HepG2 (cell line): Measurements from ENCODE around the gene PTGES3. TPM values are rescaled to one million over a fixed set of nuclear protein-coding genes. Genes with fewer than 3 reads are reported as not detected.

Source experiments
- BRCA1 ChIP-seq: sonication (generic); formaldehyde crosslinking; IDR thresholded peaks from 2 replicates; pipeline ENCODE4 v1.4.0; 2020; ENCODE audit warnings: missing genetic modification reagents
- EZH2 ChIP-seq: conservative IDR thresholded peaks from 2 replicates; pipeline ENCODE4 v1.6.1; 2012; ENCODE audit warnings: mild to moderate bottlenecking, low read depth, low read length, moderate library complexity
- JDP2 ChIP-seq: sonication (generic); formaldehyde crosslinking; IDR thresholded peaks from 2 replicates; pipeline ENCODE4 v1.8.1; 2022; ENCODE audit warnings: missing genetic modification reagents, borderline replicate concordance
- KDM6A ChIP-seq: IDR thresholded peaks from 2 replicates; pipeline ENCODE4 v1.6.1; 2016; ENCODE audit warnings: low read depth
- KLF12 ChIP-seq: sonication (generic); formaldehyde crosslinking; IDR thresholded peaks from 2 replicates; pipeline ENCODE4 v1.4.0; 2020; ENCODE audit warnings: missing genetic modification reagents, borderline replicate concordance
- PHF8 ChIP-seq: sonication (generic); formaldehyde crosslinking; IDR thresholded peaks from 2 replicates; pipeline ENCODE4 v1.5.0; 2020; ENCODE audit warnings: missing genetic modification reagents
- SMAD9 ChIP-seq: sonication (generic); formaldehyde crosslinking; IDR thresholded peaks from 2 replicates; pipeline ENCODE4 v1.5.1; 2020; ENCODE audit warnings: mild to moderate bottlenecking, missing genetic modification reagents
- SRSF4 ChIP-seq: fragments of 200-400 bp; formaldehyde crosslinking; IDR thresholded peaks from one replicate; pipeline ENCODE4 v1.6.1; 2018; ENCODE audit warnings: mild to moderate bottlenecking, low read depth, low read length, moderate library complexity; ENCODE audit not compliant: poor library complexity, severe bottlenecking
- STAT5B ChIP-seq: sonication (generic); formaldehyde crosslinking; IDR thresholded peaks from 2 replicates; pipeline ENCODE4 v1.4.0; 2020; ENCODE audit warnings: missing genetic modification reagents
- SUZ12 ChIP-seq: fragments of 150-350 bp; IDR thresholded peaks from 2 replicates; pipeline ENCODE4 v1.6.1; 2014; ENCODE audit warnings: low read depth, low read length
- ZFP41 ChIP-seq: sonication (generic); formaldehyde crosslinking; IDR thresholded peaks from 2 replicates; pipeline ENCODE4 v1.4.0; 2020; ENCODE audit warnings: mild to moderate bottlenecking, missing genetic modification reagents, borderline replicate concordance
- ZMAT3 ChIP-seq: sonication (generic); formaldehyde crosslinking; conservative IDR thresholded peaks from 2 replicates; pipeline ENCODE4 v1.7.0; 2021; ENCODE audit warnings: missing genetic modification reagents
- ZNF124 ChIP-seq: sonication (generic); formaldehyde crosslinking; IDR thresholded peaks from 2 replicates; pipeline ENCODE4 v1.4.0; 2020; ENCODE audit warnings: missing genetic modification reagents
- ZNF558 ChIP-seq: sonication (generic); formaldehyde crosslinking; IDR thresholded peaks from 2 replicates; pipeline ENCODE4 v1.9.0; 2022; ENCODE audit warnings: mild to moderate bottlenecking, missing genetic modification reagents, borderline replicate concordance
- ZSCAN9 ChIP-seq: IDR thresholded peaks from 2 replicates; pipeline ENCODE4 v1.6.1; 2016; ENCODE audit warnings: borderline replicate concordance
- polyA plus RNA-seq, 8 experiments: library from polyadenylated mRNA; depleted of rRNA in 3 of 8; stranded (reverse) in 7 of 8; unstranded in 1 of 8; fragments of >200 nt; fragmentation: Illumina TruSeq in 4 of 8; extraction: Trizol in 4 of 8; gene quantifications; 2 replicates each; pipeline versions ENCODE4 v1.2.1 to v1.2.3, GENCODE V29; 2011 to 2016; ENCODE audit warnings: low read depth in 4 of 8, missing spikeins in 1 of 8, mixed read lengths in 1 of 8; ENCODE audit not compliant: insufficient read depth in 1 of 8
- total RNA-seq, 5 experiments: library from RNA; depleted of rRNA; stranded (reverse); fragments of >200 nt; fragmentation: Illumina TruSeq; extraction: Trizol; gene quantifications; 2 replicates each; pipeline ENCODE4 v1.2.3, GENCODE V29; 2016; ENCODE audit warnings: low read depth in 1 of 5
- TF ChIP-seq, protein P1 (sequence below), 2 experiments: sonication (generic) in 1 of 2; formaldehyde crosslinking in 1 of 2; IDR thresholded peaks; 2 replicates each; pipeline versions ENCODE4 v1.6.1 to v1.9.0; 2014 to 2022; ENCODE audit warnings: antibody characterized with exemption in 1 of 2, borderline replicate concordance in 1 of 2, inconsistent platforms in 1 of 2, low read depth in 1 of 2, missing genetic modification reagents in 1 of 2
- TF ChIP-seq, protein P2 (sequence below): sonication (generic); formaldehyde crosslinking; IDR thresholded peaks from 2 replicates; pipeline ENCODE4 v1.4.0; 2020; ENCODE audit warnings: mild to moderate bottlenecking, missing genetic modification reagents
- TF ChIP-seq, protein P3 (sequence below): IDR thresholded peaks from 2 replicates; pipeline ENCODE4 v1.6.1; 2016; ENCODE audit warnings: missing genetic modification reagents, missing compliant biosample characterization
- TF ChIP-seq, protein P4 (sequence below): sonication (generic); formaldehyde crosslinking; IDR thresholded peaks from 2 replicates; pipeline ENCODE4 v1.8.1; 2023; ENCODE audit warnings: mild to moderate bottlenecking, moderate library complexity, missing genetic modification reagents
- TF ChIP-seq, protein P5 (sequence below): sonication (generic); formaldehyde crosslinking; IDR thresholded peaks from 2 replicates; pipeline ENCODE4 v1.8.0; 2022; ENCODE audit warnings: mild to moderate bottlenecking, missing genetic modification reagents; ENCODE audit not compliant: insufficient replicate concordance

The PTGES3 gene
- total and polyA plus RNA-seq, 2 of the 13 experiments (the other 11 are each of a cell fraction or from before 2014, with no cell fraction given): 54.4 to 159 TPM

DNA sequence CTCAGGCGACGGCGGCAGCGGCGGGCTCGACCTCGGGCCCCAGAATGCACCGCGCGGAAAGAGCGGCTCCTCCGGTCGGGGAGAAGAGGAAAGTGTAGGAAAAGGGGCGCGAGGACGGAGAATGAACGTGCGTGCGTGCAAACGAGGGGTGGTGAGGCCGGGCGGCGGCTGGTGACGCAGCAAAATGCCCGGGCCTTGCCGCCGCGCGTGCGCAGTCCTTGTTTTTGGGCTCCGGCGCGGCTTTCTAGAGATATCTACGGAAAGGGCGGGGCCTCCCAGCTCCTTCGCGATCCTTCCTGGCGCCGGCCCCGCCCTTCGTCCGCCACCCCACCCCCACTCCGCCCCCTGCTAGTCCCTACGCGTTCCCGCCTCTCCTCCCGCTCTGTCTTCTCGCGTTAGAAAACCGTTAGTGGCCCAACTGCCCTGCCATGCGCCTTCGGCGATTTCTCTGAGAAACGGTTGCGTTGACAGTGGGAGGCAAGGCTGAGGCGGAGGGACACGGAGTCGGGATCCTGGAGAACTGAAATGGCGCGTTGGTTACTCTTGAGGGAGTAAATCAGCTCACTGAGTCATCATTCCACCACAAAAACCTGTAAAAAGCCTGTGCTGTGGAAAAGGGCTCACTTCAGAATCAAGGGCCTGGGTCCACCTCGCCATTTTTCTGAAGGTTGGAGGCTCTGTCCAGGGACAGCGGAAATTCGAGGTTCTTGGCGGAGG is at the start of gene PTGES3 (continued):
- TF ChIP-seq, protein P1, sequence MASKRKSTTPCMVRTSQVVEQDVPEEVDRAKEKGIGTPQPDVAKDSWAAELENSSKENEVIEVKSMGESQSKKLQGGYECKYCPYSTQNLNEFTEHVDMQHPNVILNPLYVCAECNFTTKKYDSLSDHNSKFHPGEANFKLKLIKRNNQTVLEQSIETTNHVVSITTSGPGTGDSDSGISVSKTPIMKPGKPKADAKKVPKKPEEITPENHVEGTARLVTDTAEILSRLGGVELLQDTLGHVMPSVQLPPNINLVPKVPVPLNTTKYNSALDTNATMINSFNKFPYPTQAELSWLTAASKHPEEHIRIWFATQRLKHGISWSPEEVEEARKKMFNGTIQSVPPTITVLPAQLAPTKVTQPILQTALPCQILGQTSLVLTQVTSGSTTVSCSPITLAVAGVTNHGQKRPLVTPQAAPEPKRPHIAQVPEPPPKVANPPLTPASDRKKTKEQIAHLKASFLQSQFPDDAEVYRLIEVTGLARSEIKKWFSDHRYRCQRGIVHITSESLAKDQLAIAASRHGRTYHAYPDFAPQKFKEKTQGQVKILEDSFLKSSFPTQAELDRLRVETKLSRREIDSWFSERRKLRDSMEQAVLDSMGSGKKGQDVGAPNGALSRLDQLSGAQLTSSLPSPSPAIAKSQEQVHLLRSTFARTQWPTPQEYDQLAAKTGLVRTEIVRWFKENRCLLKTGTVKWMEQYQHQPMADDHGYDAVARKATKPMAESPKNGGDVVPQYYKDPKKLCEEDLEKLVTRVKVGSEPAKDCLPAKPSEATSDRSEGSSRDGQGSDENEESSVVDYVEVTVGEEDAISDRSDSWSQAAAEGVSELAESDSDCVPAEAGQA (IDR thresholded peaks at IDR 0.05; ENCODE audit: low read depth): peak; percentile 64
- TF ChIP-seq, protein P1 (CRISPR knock-in tag; IDR thresholded peaks at IDR 0.05; ENCODE audit: borderline replicate concordance): peak; percentile 69
- TF ChIP-seq SRSF4 (no peak), EZH2 (no peak), BRCA1 (CRISPR knock-in tag) (peak; percentile 95; the same call in 1 of the 2 replicates), ZNF558 (CRISPR knock-in tag) (peak; percentile 97), ZFP41 (no peak; the same call in 1 of the 2 replicates), STAT5B (no peak), SMAD9 (CRISPR knock-in tag) (no peak; the same call in 1 of the 2 replicates), KDM6A (CRISPR knock-in tag) (no peak), ZSCAN9 (CRISPR knock-in tag) (peak; percentile 98), SUZ12 (peak; percentile 31; the same call in 1 of the 2 replicates), KLF12 (CRISPR knock-in tag) (peak; percentile 86; the same call in 1 of the 2 replicates), ZMAT3 (CRISPR knock-in tag) (peak; percentile 96), JDP2 (CRISPR knock-in tag) (no peak), ZNF124 (CRISPR knock-in tag) (peak; percentile 94), PHF8 (CRISPR knock-in tag) (peak; percentile 88)
- TF ChIP-seq, protein P2, sequence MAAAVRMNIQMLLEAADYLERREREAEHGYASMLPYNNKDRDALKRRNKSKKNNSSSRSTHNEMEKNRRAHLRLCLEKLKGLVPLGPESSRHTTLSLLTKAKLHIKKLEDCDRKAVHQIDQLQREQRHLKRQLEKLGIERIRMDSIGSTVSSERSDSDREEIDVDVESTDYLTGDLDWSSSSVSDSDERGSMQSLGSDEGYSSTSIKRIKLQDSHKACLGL (CRISPR knock-in tag): peak; percentile 94
- TF ChIP-seq, protein P3, sequence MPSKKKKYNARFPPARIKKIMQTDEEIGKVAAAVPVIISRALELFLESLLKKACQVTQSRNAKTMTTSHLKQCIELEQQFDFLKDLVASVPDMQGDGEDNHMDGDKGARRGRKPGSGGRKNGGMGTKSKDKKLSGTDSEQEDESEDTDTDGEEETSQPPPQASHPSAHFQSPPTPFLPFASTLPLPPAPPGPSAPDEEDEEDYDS (CRISPR knock-in tag): peak; percentile 88
- TF ChIP-seq, protein P4, sequence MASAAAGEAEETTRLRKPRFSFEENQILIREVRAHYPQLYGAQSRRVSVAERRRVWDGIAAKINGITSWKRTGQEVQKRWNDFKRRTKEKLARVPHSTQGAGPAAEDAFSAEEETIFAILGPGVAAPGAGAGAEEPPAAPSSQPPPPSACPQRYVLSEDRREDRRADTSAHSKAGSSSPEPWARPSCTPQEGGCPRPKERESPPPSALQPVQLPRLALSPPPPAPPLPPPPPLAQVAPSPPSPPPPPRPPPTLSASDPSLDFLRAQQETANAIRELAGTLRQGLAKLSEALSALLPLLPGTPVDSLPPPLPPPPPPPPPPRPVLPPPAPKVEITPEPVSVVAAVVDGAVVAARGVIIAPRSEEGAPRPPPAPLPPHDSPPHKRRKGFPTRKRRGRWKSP: peak; percentile 93; the same call in 1 of the 2 replicates
- TF ChIP-seq, protein P5, sequence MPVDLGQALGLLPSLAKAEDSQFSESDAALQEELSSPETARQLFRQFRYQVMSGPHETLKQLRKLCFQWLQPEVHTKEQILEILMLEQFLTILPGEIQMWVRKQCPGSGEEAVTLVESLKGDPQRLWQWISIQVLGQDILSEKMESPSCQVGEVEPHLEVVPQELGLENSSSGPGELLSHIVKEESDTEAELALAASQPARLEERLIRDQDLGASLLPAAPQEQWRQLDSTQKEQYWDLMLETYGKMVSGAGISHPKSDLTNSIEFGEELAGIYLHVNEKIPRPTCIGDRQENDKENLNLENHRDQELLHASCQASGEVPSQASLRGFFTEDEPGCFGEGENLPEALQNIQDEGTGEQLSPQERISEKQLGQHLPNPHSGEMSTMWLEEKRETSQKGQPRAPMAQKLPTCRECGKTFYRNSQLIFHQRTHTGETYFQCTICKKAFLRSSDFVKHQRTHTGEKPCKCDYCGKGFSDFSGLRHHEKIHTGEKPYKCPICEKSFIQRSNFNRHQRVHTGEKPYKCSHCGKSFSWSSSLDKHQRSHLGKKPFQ: peak; percentile 93
